Measurements from ENCODE around the gene IPO7.
"Not testable (repeated sequence)": the region's sequence is repeated elsewhere in the genome, so short reads cannot be mapped to it uniquely, and the experiment has no call there.

The IPO7 gene

GRCh38 chr11:9384535-9385326 lies at the start of gene IPO7:
Gene IPO7 (plus strand): TSS chr11:9384652. CDS start chr11:9384764, 112 bp downstream.
- DNase-seq, result peak; percentile 86 to 89

GRCh38 chr11:9341638-9342178 lies 42.7 kb upstream of the IPO7 start:
- no peak for DNase-seq

GRCh38 chr11:9344061-9344680 lies 40.3 kb upstream of the IPO7 start:
- no peak for DNase-seq

GRCh38 chr11:9347100-9347499 lies 37.4 kb upstream of the IPO7 start:
- no peak for DNase-seq

GRCh38 chr11:9347779-9348178 lies 36.7 kb upstream of the IPO7 start:
- not testable (repeated sequence) for DNase-seq

GRCh38 chr11:9351321-9351881 lies 33.1 kb upstream of the IPO7 start:
- DNase-seq, result no peak

- no peak for DNase-seq
Observed at GRCh38 chr11:9357041-9357440, 27.4 kb upstream of the IPO7 start.

- DNase-seq, result not testable (repeated sequence)
Observed at GRCh38 chr11:9360862-9361622, 23.4 kb upstream of the IPO7 start.

- DNase-seq, result no peak
Observed at GRCh38 chr11:9362393-9362863, 22.0 kb upstream of the IPO7 start.

GRCh38 chr11:9363954-9364912 lies 20.2 kb upstream of the IPO7 start:
- DNase-seq, result peak; percentile 79 to 85

- DNase-seq, result no peak
Observed at GRCh38 chr11:9367551-9367950, 16.9 kb upstream of the IPO7 start.

- DNase-seq, result no peak
Observed at GRCh38 chr11:9377036-9377435, 7.4 kb upstream of the IPO7 start.

- DNase-seq, result no peak
Observed at GRCh38 chr11:9379041-9379440, 5.4 kb upstream of the IPO7 start.

- DNase-seq, result no peak
Observed at GRCh38 chr11:9380773-9381172, 3.7 kb upstream of the IPO7 start.

- peak in 1 of 2 donors; percentile 8 for DNase-seq
Observed at GRCh38 chr11:9385327-9385899, 961 bp downstream of the IPO7 start.

- no peak for DNase-seq
Observed at GRCh38 chr11:9386086-9386485, 1.6 kb downstream of the IPO7 start.

- DNase-seq, result no peak
Observed at GRCh38 chr11:9386901-9387300, 2.4 kb downstream of the IPO7 start.

GRCh38 chr11:9396310-9396709 lies 11.9 kb downstream of the IPO7 start:
- DNase-seq, result no peak

- DNase-seq, result no peak
Observed at GRCh38 chr11:9396752-9397151, 12.3 kb downstream of the IPO7 start.

- DNase-seq, result no peak
Observed at GRCh38 chr11:9397746-9398680, 13.6 kb downstream of the IPO7 start.
